ENCODE measurements around the gene MAGEF1. TPM values are rescaled to one million over a fixed set of nuclear protein-coding genes. Genes with fewer than 3 reads are reported as not detected.
A peak's percentile ranks its signal among the peaks of the same experiment; 100 is the strongest.

The MAGEF1 gene
- total and polyA plus RNA-seq, 10 donors, result 16.5 to 42.1 (median 20.8) TPM

- H3K4me1 ChIP-seq, result peaks cover 5 to 39% (median 29%) of the 10 kb centered on the region in 6 donors
- H3K9me3 ChIP-seq, result no peaks in the 10 kb centered on the region
- no peak overlapping the region for H3K4me3 ChIP-seq
- H3K27ac ChIP-seq, result no peak overlapping the region
- no peak for DNase-seq
- WGBS, 5 donors, result 86 to 88% (median 87%) methylated on average over 9 to 16 of the region's 16 CpGs
- H3K36me3 ChIP-seq, result no peaks in the 10 kb centered on the region
- TF ChIP-seq POLR2AphosphoS5 (IDR thresholded peaks at IDR 0.05), result no peak
- no peak for TF ChIP-seq CTCF (IDR thresholded peaks at IDR 0.05 in 8 of 11, conservative IDR thresholded peaks at IDR 0.05 in 3 of 11)
- no peak for TF ChIP-seq POLR2A (IDR thresholded peaks at IDR 0.05)
- no peaks in the 10 kb centered on the region for H3K27me3 ChIP-seq (replicated peaks in 1 of 7)
- intact Hi-C loops (cut with DNase I; ENCODE audit: low total_unique reads), result no loop called here
Observed at GRCh38 chr3:184678317-184679055, 33.4 kb downstream of the MAGEF1 start.

GRCh38 chr3:184677344-184678316 lies 34.2 kb downstream of the MAGEF1 start:
- Histone ChIP-seq H3K27ac (peak overlapping the region in 4 of 8 donors; percentile 5 to 50 (median 32)), H3K4me3 (peak overlapping the region in 1 of 8 donors; percentile 11), H3K27me3 (replicated peaks in 1 of 7) (no peaks in the 10 kb centered on the region), H3K9me3 (no peaks in the 10 kb centered on the region), H3K4me1 (peaks cover 5 to 39% (median 29%) of the 10 kb centered on the region in 6 donors), H3K36me3 (no peaks in the 10 kb centered on the region)
- WGBS, 5 donors, result 81 to 86% (median 84%) methylated on average over 16 to 17 of the region's 17 CpGs
- intact Hi-C loops (cut with DNase I; ENCODE audit: low total_unique reads), result no loop called here
- TF ChIP-seq POLR2AphosphoS5 (IDR thresholded peaks at IDR 0.05) (no peak), POLR2A (IDR thresholded peaks at IDR 0.05) (no peak), CTCF (IDR thresholded peaks at IDR 0.05 in 8 of 11, conservative IDR thresholded peaks at IDR 0.05 in 3 of 11) (no peak)
- no peak for DNase-seq

GRCh38 chr3:184676927-184677326 lies 34.9 kb downstream of the MAGEF1 start:
- no peaks in the 10 kb centered on the region for H3K36me3 ChIP-seq
- H3K4me1 ChIP-seq, result peaks cover 5 to 39% (median 29%) of the 10 kb centered on the region in 6 donors
- H3K27ac ChIP-seq, result peak overlapping the region in 4 of 8 donors; percentile 5 to 50 (median 32)
- 15 to 31% (median 27%) methylated on average over 8 of the region's 8 CpGs for WGBS, 5 donors
- H3K4me3 ChIP-seq, result peak overlapping the region in 1 of 8 donors; percentile 11
- TF ChIP-seq POLR2AphosphoS5 (IDR thresholded peaks at IDR 0.05) (no peak), POLR2A (IDR thresholded peaks at IDR 0.05) (no peak), CTCF (IDR thresholded peaks at IDR 0.05 in 8 of 11, conservative IDR thresholded peaks at IDR 0.05 in 3 of 11) (no peak)
- H3K9me3 ChIP-seq, result no peaks in the 10 kb centered on the region
- intact Hi-C loops (cut with DNase I; ENCODE audit: low total_unique reads), result no loop called here
- no peak for DNase-seq
- H3K27me3 ChIP-seq (replicated peaks in 1 of 7), result no peaks in the 10 kb centered on the region
